ENCODE results near the gene FARP1. TPM values are rescaled to one million over a fixed set of nuclear protein-coding genes. Genes with fewer than 3 reads are reported as not detected.

The FARP1 gene
- total RNA-seq, 4 donors from 2014 or later, result 28.3 to 69.2 (median 36.4) TPM

DNA sequence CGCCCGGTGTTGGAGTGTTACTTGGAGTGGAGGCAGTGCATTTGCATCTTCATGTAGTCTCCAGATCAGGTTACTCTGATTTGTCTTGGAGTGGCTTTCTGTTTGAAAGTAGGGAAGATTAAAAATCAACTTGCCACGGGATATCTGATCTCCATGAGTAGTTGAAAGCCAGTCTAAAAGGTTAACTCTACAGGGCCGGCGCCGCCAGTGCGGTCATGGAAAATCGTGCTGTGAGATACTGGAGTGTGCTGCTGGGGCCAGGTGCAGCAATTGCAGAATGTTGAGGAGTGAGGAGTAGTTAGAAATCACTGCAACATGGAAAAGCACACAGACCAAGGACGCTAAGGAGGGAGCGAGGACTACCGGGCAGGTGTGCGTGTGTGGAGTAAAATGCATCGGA is 259.0 kb downstream of the FARP1 start:
- H3K4me3 ChIP-seq, result no peak overlapping the region
- no peaks in the 10 kb centered on the region for H3K4me1 ChIP-seq
- no peaks in the 10 kb centered on the region for H3K9me3 ChIP-seq
- no peak for TF ChIP-seq CTCF (IDR thresholded peaks at IDR 0.05)
- TF ChIP-seq POLR2A (IDR thresholded peaks at IDR 0.05), result no peak
- TF ChIP-seq POLR2AphosphoS5 (IDR thresholded peaks at IDR 0.05), result no peak
- no peak for TF ChIP-seq EP300 (IDR thresholded peaks at IDR 0.05)
- no peak for ATAC-seq
- no peak overlapping the region for H3K27ac ChIP-seq
- peaks cover 0 to 9% of the 10 kb centered on the region in 2 donors for H3K36me3 ChIP-seq
- WGBS, 2 donors (ENCODE audit: low coverage in 1 of 2), result 85 to 92% methylated on average over 11 to 12 of the region's 13 CpGs
- no peaks in the 10 kb centered on the region for H3K27me3 ChIP-seq

DNA sequence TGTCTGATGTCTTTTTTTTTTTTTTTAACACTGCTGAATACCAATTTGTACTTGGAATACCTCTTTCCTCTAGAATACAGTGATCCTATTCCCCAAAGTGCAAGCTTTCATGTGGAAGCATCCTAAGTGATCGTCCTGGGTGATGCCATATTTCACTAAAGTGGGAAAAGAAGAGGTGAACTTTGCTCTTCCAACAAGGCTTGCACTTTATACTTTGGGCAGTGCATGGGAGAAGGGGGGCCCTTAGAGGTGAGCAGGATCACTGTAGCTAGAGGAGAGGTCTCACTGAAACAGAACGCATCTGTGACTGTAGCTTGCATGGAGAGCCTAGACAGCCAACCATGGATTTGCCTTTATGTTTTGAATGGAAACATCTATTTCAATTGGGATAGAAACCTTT is 260.2 kb downstream of the FARP1 start:
- no peak for ATAC-seq
- no CpG with 5 or more reads among the region's 2 CpGs for WGBS, 2 donors (ENCODE audit: low coverage in 1 of 2)
- H3K27ac ChIP-seq, result no peak overlapping the region
- H3K4me1 ChIP-seq, result no peaks in the 10 kb centered on the region
- H3K27me3 ChIP-seq, result no peaks in the 10 kb centered on the region
- no peak overlapping the region for H3K4me3 ChIP-seq
- no peaks in the 10 kb centered on the region for H3K9me3 ChIP-seq
- TF ChIP-seq CTCF (IDR thresholded peaks at IDR 0.05), result no peak
- TF ChIP-seq POLR2A (IDR thresholded peaks at IDR 0.05), result no peak
- no peak for TF ChIP-seq POLR2AphosphoS5 (IDR thresholded peaks at IDR 0.05)
- TF ChIP-seq EP300 (IDR thresholded peaks at IDR 0.05), result no peak
- peaks cover 0 to 9% of the 10 kb centered on the region in 2 donors for H3K36me3 ChIP-seq

DNA sequence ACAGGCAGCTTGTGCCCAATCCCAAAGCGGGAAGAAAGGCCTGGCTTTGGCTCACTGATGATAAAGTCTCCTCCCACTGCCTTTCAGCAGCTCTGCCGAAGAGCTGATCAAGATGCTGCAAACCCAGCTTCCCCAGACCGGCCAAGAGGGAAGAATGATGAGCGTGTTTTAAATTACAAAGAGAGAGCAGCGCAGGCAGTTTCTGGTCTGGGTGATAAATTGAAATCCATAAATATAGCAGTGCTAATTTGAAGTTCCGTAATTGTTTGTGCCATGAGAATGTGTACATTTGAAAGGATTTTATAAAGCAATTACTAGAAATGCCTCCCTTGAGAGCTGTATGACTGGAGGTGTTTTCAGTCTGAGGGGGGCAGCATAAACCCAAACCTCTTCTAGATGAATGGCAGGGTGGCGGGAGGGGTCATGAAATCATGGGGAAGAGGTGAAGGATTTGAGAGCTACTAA is 262.2 kb downstream of the FARP1 start:
- no peak for ATAC-seq
- H3K4me3 ChIP-seq, result no peak overlapping the region
- H3K36me3 ChIP-seq, result peaks cover 0 to 19% of the 10 kb centered on the region in 2 donors
- H3K9me3 ChIP-seq, result no peaks in the 10 kb centered on the region
- H3K27ac ChIP-seq, result no peak overlapping the region
- no peaks in the 10 kb centered on the region for H3K4me1 ChIP-seq
- H3K27me3 ChIP-seq, result no peaks in the 10 kb centered on the region
- TF ChIP-seq POLR2AphosphoS5 (IDR thresholded peaks at IDR 0.05) (no peak), CTCF (IDR thresholded peaks at IDR 0.05) (no peak), EP300 (IDR thresholded peaks at IDR 0.05) (no peak), POLR2A (IDR thresholded peaks at IDR 0.05) (no peak)
- WGBS, 2 donors (ENCODE audit: low coverage in 1 of 2), result 21 to 59% methylated on average over 4 to 7 of the region's 7 CpGs

DNA sequence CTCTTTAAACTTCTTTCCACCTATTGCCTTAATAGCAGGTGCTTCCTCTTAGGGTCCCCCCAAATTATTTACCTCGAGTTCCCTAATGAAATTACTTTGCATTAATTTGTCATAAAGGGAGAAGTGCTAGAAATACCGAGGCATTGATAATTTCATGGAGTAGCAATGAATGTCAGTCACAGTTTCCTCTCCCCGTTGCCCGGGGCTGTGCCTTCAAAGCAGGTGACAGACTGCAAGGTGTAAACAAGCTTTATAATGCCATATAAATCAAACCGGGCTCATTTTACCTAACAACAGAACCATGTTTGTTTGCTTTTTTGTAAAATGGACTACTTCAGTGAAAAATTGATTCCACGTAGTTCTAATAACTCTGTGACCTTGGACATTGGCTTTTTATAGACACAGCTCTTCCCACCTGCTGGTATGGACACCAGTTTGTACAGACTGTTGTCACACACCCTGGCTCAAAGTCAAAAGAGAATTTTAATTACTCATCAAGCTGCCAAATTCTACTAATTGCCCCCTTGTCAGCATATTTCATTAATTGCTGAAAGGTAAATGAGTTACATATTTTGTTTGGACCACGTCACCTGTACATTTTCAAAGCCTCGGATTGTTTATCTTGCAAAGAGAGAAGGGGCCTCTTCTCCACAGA is 262.9 kb downstream of the FARP1 start:
- ATAC-seq, result no peak
- Histone ChIP-seq H3K27me3 (no peaks in the 10 kb centered on the region), H3K36me3 (peaks cover 0 to 21% of the 10 kb centered on the region in 2 donors), H3K4me3 (no peak overlapping the region), H3K27ac (no peak overlapping the region), H3K9me3 (no peaks in the 10 kb centered on the region), H3K4me1 (no peaks in the 10 kb centered on the region)
- whole genome bisulfite sequencing, 2 donors (ENCODE audit: low coverage in 1 of 2), result 81 to 88% methylated on average over 8 of the region's 8 CpGs
- TF ChIP-seq POLR2AphosphoS5 (IDR thresholded peaks at IDR 0.05) (no peak), POLR2A (IDR thresholded peaks at IDR 0.05) (no peak), CTCF (IDR thresholded peaks at IDR 0.05) (no peak), EP300 (IDR thresholded peaks at IDR 0.05) (no peak)

- no peak for ATAC-seq
- Histone ChIP-seq H3K4me1 (no peaks in the 10 kb centered on the region), H3K27ac (no peak overlapping the region), H3K4me3 (no peak overlapping the region), H3K27me3 (no peaks in the 10 kb centered on the region), H3K9me3 (no peaks in the 10 kb centered on the region), H3K36me3 (peaks cover 0 to 24% of the 10 kb centered on the region in 2 donors)
- no peak for TF ChIP-seq EP300 (IDR thresholded peaks at IDR 0.05)
- no peak for TF ChIP-seq POLR2A (IDR thresholded peaks at IDR 0.05)
- TF ChIP-seq POLR2AphosphoS5 (IDR thresholded peaks at IDR 0.05), result no peak
- TF ChIP-seq CTCF (IDR thresholded peaks at IDR 0.05), result no peak
- WGBS, 2 donors (ENCODE audit: low coverage in 1 of 2), result 83 to 92% methylated on average over 4 to 7 of the region's 9 CpGs
Observed at GRCh38 chr13:98406427-98406826, 263.5 kb downstream of the FARP1 start.

Measured in gastroesophageal sphincter (tissue), 4 donors.